ENCODE results near the gene TIMM10. TPM values are rescaled to one million over a fixed set of nuclear protein-coding genes. Genes with fewer than 3 reads are reported as not detected.

The TIMM10 gene
- total RNA-seq, 1 experiment from 2014 or later, result 73.3 TPM

GRCh38 chr11:57502376-57502775 lies 28.2 kb downstream of the TIMM10 start:
- Histone ChIP-seq H3K4me3 (ENCODE audit: insufficient read depth, low read depth, low read length) (no peak overlapping the region), H3K36me3 (replicated peaks; ENCODE audit: control insufficient read depth, insufficient read depth, low read length) (peaks cover 6% of the 10 kb centered on the region), H3K27me3 (ENCODE audit: control insufficient read depth, insufficient read depth, low read length) (no peaks in the 10 kb centered on the region)
- no peak for DNase-seq

GRCh38 chr11:57501953-57502352 lies 28.6 kb downstream of the TIMM10 start:
- DNase-seq, result no peak
- Histone ChIP-seq H3K27me3 (ENCODE audit: control insufficient read depth, insufficient read depth, low read length) (no peaks in the 10 kb centered on the region), H3K36me3 (replicated peaks; ENCODE audit: control insufficient read depth, insufficient read depth, low read length) (peaks cover 6% of the 10 kb centered on the region), H3K4me3 (ENCODE audit: insufficient read depth, low read depth, low read length) (no peak overlapping the region)

GRCh38 chr11:57500926-57501325 lies 29.6 kb downstream of the TIMM10 start:
- H3K36me3 ChIP-seq (replicated peaks; ENCODE audit: control insufficient read depth, insufficient read depth, low read length), result peaks cover 9% of the 10 kb centered on the region
- no peak overlapping the region for H3K4me3 ChIP-seq (ENCODE audit: insufficient read depth, low read depth, low read length)
- H3K27me3 ChIP-seq (ENCODE audit: control insufficient read depth, insufficient read depth, low read length), result no peaks in the 10 kb centered on the region
- DNase-seq, result peak; percentile 49

DNA sequence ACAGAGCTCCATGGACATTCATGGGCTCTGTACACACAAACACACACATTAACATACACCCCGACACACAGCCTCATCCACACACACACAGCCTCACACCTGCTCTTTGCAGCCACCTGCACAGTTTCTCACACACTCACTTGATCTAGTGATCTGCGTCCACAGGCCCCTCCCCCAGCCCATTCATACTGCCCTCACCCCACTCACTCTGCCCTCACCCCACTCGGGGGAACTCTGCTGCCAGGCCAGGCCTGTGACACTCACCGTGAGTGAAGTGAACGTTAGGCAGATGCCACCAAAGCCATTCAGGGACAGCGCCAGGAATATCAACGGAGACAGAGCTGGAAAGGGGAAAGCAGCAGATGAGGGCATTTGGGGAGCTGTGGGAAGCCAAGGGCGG lies 30.0 kb downstream of the TIMM10 start:
- H3K27me3 ChIP-seq (ENCODE audit: control insufficient read depth, insufficient read depth, low read length), result no peaks in the 10 kb centered on the region
- peak; percentile 27 for DNase-seq
- H3K36me3 ChIP-seq (replicated peaks; ENCODE audit: control insufficient read depth, insufficient read depth, low read length), result peaks cover 11% of the 10 kb centered on the region
- H3K4me3 ChIP-seq (ENCODE audit: insufficient read depth, low read depth, low read length), result no peak overlapping the region

DNA sequence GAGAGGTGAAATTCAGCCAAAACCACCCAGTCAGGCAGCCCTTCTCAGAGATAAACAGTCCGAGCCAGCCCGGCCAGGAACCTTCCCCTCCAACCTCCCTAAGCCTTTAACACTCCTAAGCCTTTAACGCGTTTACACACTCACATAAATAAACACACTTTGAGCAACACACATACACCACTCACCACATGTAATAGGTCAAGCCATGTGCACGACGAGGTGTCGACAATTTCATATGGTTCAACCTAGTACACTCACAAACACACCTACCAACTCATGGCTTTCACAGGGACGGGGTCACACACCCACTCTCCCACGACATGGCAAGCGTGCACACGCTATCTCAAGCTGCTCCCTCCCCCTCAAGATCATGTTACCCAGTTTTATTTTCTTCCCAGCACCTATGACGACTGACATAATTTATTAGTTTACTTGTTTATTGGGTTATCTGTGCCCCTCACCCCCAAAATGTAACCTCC lies 30.5 kb downstream of the TIMM10 start:
- Histone ChIP-seq H3K4me3 (ENCODE audit: insufficient read depth, low read depth, low read length) (peak overlapping the region; percentile 16; the same call in 1 of the 2 replicates), H3K27me3 (ENCODE audit: control insufficient read depth, insufficient read depth, low read length) (no peaks in the 10 kb centered on the region), H3K36me3 (replicated peaks; ENCODE audit: control insufficient read depth, insufficient read depth, low read length) (peaks cover 11% of the 10 kb centered on the region)
- peak; percentile 32 for DNase-seq

GRCh38 chr11:57499413-57499982 lies 31.1 kb downstream of the TIMM10 start:
- DNase-seq, result peak; percentile 100
- peaks cover 12% of the 10 kb centered on the region for H3K36me3 ChIP-seq (replicated peaks; ENCODE audit: control insufficient read depth, insufficient read depth, low read length)
- H3K27me3 ChIP-seq (ENCODE audit: control insufficient read depth, insufficient read depth, low read length), result no peaks in the 10 kb centered on the region
- peak overlapping the region; percentile 24 for H3K4me3 ChIP-seq (ENCODE audit: insufficient read depth, low read depth, low read length)

DNA sequence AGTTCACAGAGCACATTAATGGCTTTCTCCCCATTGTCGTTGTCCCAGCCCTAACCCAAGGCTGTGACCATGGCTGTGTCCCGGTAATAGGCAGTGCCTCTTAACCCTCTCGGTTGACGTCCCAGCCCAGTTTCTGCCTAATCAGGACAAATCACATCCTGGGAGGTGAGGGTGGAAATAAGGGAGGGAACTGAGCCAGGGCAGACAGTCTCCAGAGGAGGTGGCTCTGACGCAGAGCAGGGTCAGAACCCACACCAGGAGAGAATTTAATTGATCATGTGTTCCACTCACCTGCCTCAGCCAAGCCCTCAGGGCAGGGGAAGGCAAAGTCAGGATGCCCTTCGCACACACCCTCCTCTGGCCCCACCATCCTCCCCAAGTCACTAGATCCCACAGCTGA lies 32.0 kb downstream of the TIMM10 start:
- no peak for DNase-seq
- no peaks in the 10 kb centered on the region for H3K27me3 ChIP-seq (ENCODE audit: control insufficient read depth, insufficient read depth, low read length)

DNA sequence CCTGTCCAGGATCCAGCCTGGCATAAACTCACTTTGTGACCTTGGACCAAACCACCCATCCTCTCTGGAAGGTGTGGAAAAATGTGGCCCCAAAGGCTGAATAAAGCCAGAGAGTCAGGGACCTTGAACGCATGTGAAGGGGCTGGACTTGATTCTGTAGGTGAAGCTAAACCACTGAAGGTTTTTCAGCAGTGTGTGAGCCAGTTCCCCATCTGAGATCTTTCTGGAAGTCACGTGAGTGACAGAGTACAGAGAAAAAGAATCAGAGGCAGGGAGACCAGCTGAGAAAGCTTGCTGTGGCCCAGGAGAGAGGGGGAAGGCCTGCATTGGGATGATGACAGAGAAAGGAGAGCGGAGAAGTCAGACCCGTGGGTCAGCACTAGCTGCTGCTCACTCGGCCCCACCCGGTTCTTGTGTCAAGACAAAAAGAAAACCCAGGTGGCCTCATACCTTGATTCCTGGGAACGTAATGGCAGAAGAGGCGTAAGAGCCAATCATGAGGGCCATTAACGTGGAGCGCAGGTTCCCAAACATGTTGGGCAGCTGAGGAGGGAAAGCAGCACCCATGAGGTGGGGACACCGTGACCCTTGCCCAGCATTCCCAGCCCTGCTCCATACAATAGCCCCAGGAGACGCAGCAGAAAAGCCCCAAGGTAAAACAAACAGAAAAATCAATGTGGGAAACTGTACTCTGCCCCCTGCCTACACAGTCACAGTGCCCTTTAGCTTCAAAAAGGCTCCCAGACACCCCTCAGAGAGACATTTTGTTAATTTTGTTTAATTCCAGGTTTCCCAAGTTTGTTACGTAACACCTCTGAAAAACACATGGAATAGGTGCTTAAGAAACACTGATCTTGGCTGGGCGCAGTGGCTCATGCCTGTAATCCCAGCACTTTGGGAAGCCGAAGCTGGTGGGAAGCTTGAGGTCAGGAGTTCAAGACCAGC lies 33.0 kb downstream of the TIMM10 start:
- Histone ChIP-seq H3K4me3 (ENCODE audit: insufficient read depth, low read depth, low read length) (no peak overlapping the region), H3K27me3 (ENCODE audit: control insufficient read depth, insufficient read depth, low read length) (no peaks in the 10 kb centered on the region), H3K36me3 (replicated peaks; ENCODE audit: control insufficient read depth, insufficient read depth, low read length) (peaks cover 14% of the 10 kb centered on the region)
- no peak for DNase-seq

More for the DNA sequence above, 32.0 kb downstream of the TIMM10 start:
- Histone ChIP-seq H3K36me3 (replicated peaks; ENCODE audit: control insufficient read depth, insufficient read depth, low read length) (peaks cover 14% of the 10 kb centered on the region), H3K4me3 (ENCODE audit: insufficient read depth, low read depth, low read length) (no peak overlapping the region)

DNA sequence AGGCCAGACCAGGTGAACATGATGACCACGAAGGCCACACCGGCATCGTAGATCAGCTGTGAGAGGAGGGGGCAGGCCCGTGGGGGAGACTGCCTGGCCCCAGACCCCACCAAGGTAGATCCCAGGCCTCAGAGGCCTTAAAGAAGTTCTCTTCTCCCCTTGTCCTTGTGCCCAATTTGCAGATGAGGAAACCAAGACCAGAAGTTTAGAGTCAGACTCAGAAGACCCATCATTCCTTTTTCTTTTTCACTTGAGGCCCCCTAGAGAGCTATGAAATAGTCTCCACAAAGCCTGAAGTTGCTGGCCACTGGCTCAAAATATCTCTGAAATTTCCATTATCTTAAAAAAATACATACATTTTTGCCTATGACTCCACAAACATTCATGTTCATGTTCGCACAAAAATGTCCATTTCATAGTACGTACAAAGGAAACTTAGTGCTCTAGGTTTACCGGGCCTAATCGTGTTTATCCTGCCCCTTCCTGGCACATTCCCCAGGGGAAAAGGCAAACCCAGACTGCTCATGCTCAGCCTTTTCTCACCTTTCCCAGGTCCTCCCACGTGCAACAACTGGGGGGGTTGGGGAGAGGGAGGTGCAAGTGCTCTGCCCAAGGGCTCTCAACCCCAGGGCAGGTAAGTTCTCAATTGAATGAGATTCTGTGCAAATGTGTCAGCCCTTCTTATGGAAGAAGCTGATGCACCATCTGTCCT lies 34.3 kb downstream of the TIMM10 start:
- DNase-seq, result no peak
- Histone ChIP-seq H3K4me3 (ENCODE audit: insufficient read depth, low read depth, low read length) (no peak overlapping the region), H3K27me3 (ENCODE audit: control insufficient read depth, insufficient read depth, low read length) (no peaks in the 10 kb centered on the region), H3K36me3 (replicated peaks; ENCODE audit: control insufficient read depth, insufficient read depth, low read length) (peaks cover 14% of the 10 kb centered on the region)

DNA sequence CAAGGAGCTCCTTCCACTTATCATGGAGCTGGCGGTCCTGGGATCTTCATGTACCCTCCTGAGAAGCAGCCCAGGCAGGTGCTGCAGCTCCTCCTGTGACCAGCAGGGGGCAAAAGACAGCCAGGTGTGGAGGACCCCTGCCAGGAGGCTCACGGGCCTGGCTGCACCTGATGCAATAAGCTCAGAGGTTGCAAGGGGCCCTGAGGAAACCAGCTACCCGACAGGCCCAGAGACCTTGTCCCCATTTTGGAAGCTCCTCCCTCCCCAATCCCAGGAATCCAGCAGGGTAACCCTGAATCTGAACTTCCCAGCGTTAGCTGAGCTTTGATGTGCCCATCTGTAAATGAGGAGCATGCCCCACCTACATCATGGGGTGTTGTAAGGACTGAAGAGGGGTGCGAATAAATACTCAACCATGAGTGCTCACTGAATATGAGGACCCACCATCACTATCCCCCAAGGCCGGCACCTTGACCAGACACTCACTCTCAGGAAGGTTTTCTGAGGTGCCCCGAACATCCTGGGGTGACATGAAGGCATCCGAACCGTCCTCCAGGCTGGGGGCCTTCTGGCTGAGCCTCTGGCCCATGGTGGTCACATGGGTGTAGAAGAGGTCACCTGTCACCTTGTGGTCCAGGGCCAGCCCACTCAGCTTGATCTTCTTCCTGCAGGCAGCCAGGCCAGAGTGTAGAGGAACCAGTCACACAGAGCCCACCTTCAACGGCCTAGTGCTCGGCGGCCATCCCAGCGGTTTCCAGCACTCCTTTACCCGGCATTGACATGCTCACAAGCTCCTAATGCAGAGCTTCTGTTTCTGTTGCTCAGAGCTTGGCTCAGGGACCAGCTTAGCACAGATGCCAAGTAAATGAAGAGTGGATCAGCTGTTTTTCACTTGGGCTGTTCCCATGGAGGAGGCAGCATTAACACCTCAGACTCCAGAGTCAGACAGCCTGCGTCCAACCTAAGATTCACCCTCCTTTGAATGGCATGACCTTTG lies 36.7 kb downstream of the TIMM10 start:
- DNase-seq, result peak; percentile 87
- Histone ChIP-seq H3K36me3 (replicated peaks; ENCODE audit: control insufficient read depth, insufficient read depth, low read length) (peaks cover 20% of the 10 kb centered on the region), H3K27me3 (ENCODE audit: control insufficient read depth, insufficient read depth, low read length) (no peaks in the 10 kb centered on the region), H3K4me3 (ENCODE audit: insufficient read depth, low read depth, low read length) (no peak overlapping the region)

DNA sequence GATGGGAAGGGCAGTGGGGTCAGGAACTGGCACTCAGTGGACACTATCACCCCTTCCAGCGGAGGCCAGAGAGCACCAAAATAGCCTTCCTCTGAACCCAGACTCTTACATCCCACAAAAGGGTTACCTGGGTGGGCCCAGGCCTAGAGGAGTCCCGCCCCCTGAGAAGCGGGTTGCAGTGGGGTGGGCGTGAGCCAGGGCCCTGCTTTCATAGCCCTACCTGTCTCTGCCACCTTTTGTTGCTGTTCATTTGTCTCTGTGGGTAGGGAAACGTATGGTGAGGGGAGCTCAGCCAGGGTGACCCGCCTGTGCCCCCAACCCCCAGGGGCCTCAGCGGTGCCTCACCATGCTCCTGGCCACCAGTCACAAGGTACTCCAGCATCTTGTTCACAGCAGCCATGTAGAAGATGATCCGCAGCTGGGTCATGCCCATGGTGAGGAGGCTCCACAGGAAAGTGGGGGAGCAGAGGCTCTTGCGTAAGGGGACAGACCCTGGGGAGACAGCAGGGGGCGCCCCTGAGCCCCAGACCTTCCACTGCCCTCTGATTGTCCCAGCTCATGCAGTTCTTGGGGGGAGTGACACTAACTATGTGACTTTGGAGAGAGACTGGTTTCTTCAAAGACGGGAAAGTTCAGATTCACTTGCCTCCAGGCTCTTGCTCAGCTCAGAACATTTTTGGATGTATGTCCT lies 39.0 kb downstream of the TIMM10 start:
- H3K36me3 ChIP-seq (replicated peaks; ENCODE audit: control insufficient read depth, insufficient read depth, low read length), result peaks cover 22% of the 10 kb centered on the region
- H3K4me3 ChIP-seq (ENCODE audit: insufficient read depth, low read depth, low read length), result no peak overlapping the region
- no peaks in the 10 kb centered on the region for H3K27me3 ChIP-seq (ENCODE audit: control insufficient read depth, insufficient read depth, low read length)
- DNase-seq, result peak; percentile 88

- Histone ChIP-seq H3K4me3 (ENCODE audit: insufficient read depth, low read depth, low read length) (no peak overlapping the region), H3K27me3 (ENCODE audit: control insufficient read depth, insufficient read depth, low read length) (no peaks in the 10 kb centered on the region), H3K36me3 (replicated peaks; ENCODE audit: control insufficient read depth, insufficient read depth, low read length) (peaks cover 19% of the 10 kb centered on the region)
- no peak for DNase-seq
These were observed 39.9 kb downstream of the TIMM10 start for GRCh38 chr11:57490456-57491248.
